Stimulated activated CD8-positive, alpha-beta memory T cell treated with anti-CD3 and anti-CD28 coated beads, Interleukin-12 subunit alpha, Interleukin-12 subunit beta, amount 100 ng/mL, for 24 hours (primary cell): ENCODE data around the gene CASP9.
"Not testable (repeated sequence)": the region's sequence is repeated elsewhere in the genome, so short reads cannot be mapped to it uniquely, and the experiment has no call there.

Experiments used
- DNase-seq: peaks from one replicate; pipeline ENCODE4 v3.0.0-alpha.2; 2020; ENCODE audit errors: extremely low read depth

CASP9 gene

DNA sequence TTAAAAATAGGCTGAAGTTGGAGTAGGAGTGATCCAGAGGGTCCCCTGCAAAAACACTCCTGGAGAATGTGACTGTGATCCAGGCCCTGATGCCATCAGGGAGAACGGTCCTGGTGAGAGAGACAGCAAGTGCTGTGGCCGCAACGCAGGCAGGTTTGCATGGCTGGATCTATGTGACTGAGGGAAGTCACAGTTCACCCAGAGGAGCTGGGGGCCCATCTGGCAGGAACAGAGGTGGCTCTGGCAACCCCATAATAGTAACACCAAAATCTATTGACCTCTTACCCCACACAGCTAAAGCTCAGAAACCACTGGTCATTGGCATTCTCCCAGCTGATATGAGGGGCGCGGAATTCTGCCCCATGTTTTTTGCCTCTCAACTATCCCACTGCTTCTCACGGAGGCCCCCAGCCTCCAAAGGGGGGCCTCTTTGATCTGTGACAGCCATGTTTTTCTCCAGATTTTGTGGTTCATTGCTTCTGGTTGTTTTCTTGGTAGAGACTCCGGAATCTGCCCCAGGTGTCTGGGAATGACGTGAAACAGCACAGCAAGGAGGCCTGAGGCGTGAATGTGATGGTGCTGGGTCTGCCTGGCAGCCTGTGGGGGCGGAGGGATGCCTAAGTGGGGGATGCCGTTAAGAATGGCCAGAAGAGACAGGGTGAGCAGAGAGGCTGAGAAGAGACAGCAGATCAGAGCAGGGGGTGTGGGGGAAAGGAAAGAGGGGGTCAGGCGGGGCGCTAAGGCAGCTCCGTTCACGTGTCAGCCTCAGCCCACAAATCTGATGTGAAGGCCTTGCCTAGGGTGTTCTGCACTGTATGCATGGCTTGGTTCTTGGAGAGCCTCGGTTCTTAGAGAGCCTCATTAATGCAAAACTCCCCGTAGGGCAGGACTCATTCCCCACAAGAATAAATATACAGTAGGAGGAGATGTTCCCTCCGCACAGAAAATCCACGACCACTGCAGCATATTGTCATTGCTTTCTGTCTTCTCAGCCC, 23.5 kb downstream of the CASP9 start:
- DNase-seq, result no peak

- DNase-seq, result no peak
These were observed 30.1 kb downstream of the CASP9 start for GRCh38 chr1:15493869-15494390.

- no peak for DNase-seq
These were observed 31.4 kb downstream of the CASP9 start for GRCh38 chr1:15492596-15492995.

- not testable (repeated sequence) for DNase-seq
These were observed 33.0 kb downstream of the CASP9 start for GRCh38 chr1:15491010-15491409.

GRCh38 chr1:15489052-15489736, 34.8 kb downstream of the CASP9 start:
- DNase-seq, result no peak

- DNase-seq, result no peak
These were observed 35.6 kb downstream of the CASP9 start for GRCh38 chr1:15488371-15488770.

DNA sequence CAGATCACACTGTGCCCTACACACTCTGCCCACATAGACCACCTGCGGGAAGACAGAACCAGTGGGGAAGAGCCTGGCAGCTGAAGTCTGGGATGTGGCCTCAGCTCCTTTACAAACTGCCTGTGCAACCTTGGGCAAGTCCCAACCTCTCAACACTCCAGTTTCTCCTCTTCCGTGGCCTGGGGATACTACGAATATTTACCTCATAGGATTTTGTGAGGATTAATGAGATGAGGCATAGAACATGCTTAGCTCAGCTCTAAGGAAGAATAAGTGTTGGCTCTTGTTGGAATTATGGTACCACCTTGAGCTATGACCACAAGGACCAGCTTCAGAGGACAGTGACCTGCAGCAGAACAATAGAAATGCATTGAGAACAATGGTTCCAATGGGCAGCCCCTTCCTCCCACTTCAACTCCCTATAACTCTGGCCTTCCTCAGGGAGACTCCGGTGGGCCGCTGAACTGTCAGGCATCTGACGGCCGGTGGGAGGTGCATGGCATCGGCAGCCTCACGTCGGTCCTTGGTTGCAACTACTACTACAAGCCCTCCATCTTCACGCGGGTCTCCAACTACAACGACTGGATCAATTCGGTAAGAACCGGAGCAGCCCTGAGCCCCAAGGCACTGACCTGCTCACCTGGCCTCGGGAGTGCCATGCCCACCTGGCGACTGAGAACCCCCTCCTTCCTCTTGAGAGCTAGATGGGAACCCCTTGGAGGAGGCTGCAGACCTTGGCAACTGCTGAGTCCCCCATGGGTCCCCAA, 37.0 kb downstream of the CASP9 start:
- not testable (repeated sequence) for DNase-seq

- DNase-seq, result no peak
These were observed 38.4 kb downstream of the CASP9 start for GRCh38 chr1:15485636-15486035.

- DNase-seq, result not testable (repeated sequence)
These were observed 39.6 kb downstream of the CASP9 start for GRCh38 chr1:15484443-15484842.

DNA sequence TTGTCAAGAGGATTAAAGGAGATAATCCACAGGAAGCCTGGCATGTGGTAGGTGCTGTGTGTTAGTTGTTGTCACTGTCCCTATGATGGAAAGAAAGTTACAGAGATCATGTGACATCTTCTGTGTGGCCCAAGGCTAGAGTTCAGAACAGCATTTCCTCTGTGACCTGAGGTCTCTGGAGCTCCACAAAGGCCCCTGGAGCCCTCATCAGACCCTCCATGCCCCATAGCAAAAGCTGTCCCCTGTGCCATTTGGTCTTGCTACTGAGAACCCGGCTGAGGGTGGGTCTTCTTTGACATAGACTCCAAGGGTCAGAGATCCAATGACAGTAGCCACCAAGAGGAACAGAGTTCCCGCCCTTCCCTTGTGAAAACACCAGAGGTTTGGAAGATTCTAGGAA, 40.0 kb downstream of the CASP9 start:
- DNase-seq, result no peak

DNA sequence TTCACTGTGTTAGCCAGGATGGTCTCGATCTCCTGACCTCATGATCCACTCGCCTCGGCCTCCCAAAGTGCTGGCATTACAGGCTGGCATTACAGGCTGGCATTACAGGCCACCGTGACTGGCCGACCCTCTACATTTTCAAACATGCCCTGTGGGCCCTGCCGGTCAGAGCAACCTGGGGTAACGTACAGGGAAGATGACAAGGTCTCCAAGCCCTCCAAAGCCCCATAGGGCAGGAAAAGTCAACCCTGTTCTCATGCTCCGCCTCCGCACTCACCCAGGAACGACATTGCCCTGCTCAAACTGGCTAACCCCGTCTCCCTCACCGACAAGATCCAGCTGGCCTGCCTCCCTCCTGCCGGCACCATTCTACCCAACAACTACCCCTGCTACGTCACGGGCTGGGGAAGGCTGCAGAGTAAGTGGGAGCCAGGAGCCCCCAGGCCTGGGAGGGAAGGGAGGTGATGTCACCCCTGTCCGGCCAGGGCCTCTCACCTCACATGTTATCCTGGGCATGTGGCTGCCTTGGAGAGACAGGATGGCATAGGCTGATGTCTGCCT, 41.0 kb downstream of the CASP9 start:
- DNase-seq, result not testable (repeated sequence)

DNA sequence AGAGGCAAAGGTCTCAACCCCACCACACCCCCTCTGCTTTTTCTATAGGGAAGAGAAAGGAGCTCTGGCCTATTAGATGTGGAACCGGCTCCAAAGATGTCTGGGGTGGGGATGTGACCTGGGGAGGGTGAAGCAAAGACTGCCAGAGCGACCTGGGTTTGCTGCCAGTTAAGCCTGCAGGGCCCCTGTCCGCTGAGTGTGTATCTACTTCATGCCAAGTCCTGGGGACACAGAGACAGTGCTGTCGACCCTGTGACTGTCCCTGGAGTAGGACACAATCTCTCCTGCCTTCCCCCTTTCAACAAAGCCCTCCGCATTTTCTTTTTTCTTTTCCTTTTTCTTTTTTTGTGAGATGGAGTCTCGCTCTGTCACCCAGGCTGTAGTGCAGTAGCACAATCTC, 41.6 kb downstream of the CASP9 start:
- not testable (repeated sequence) for DNase-seq

GRCh38 chr1:15479654-15480347, 44.2 kb downstream of the CASP9 start:
- no peak for DNase-seq

DNA sequence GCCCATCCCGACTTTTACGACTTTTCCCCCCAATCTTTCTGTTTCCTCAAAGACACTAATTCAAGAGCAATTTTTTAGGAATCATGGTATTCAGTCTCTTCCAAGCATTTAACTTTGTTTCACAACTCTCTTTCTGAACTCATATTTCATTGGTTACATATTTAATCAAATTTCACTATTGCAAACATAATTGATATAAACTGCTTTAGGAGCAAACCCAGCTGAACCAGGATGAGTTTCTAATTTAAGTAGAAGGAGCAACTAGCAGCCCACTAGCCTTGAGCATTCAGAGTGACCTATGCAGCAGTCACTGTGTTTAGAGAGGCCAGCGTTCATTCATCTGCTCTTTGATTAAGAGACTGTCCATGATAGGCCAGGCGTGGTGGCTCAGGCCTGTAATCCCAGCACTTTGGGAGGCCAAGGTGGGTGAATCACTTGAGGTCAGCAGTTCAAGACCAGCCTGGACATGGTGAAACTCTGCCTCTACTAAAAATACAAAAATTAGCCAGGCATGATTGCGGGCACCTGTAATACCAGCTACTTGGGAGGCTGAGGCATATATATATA, 46.3 kb downstream of the CASP9 start:
- DNase-seq, result no peak

- DNase-seq, result no peak
These were observed 47.1 kb downstream of the CASP9 start for GRCh38 chr1:15476927-15477326.

- DNase-seq, result no peak
These were observed 48.2 kb downstream of the CASP9 start, which contains the start of gene CELA2B for GRCh38 chr1:15475752-15476314. TSS of gene CELA2B (plus strand) at chr1:15476104. CDS start at chr1:15476126, 22 bp downstream.

GRCh38 chr1:15472587-15472986, 51.4 kb downstream of the CASP9 start:
- no peak for DNase-seq

DNA sequence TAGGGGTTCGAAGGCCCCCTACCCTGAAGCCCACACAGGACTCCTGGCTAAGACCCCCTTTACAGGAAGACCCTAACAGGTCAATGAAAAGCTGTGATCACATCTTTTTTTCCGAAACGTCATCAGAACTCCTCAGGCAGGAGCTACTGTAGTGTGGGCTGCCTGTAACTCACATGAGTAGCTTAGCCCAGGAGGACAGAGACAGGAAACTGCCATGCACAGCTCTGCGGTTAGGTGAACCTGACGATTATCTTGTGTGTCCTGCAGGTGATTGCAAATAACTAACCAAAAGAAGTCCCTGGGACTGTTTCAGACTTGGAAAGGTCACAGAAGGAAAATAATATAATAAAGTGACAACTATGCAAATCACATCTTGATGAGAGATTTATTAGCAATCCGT, 52.3 kb downstream of the CASP9 start:
- DNase-seq, result not testable (repeated sequence)

- not testable (repeated sequence) for DNase-seq
These were observed 52.9 kb downstream of the CASP9 start for GRCh38 chr1:15471067-15471466.

- not testable (repeated sequence) for DNase-seq
These were observed 54.1 kb downstream of the CASP9 start for GRCh38 chr1:15469821-15470448.
